H9 (cell line): ENCODE results near the gene LRCH1. TPM values are rescaled to one million over a fixed set of nuclear protein-coding genes. Genes with fewer than 3 reads are reported as not detected.

ENCODE experiments used
- DNase-seq: peaks from one replicate; pipeline ENCODE4 v3.0.0-alpha.2; 2017
- H2AFZ ChIP-seq: one replicate; pipeline ENCODE4 v1.6.1; 2013; ENCODE audit warnings: mild to moderate bottlenecking, low read length, control low read depth, moderate library complexity
- H2AK5ac ChIP-seq: 2 replicates; pipeline ENCODE4 v1.6.1; 2013; ENCODE audit warnings: low read length, control low read depth, mixed read lengths; ENCODE audit not compliant: insufficient read length
- H2BK120ac ChIP-seq: one replicate; pipeline ENCODE4 v1.6.1; 2013; ENCODE audit warnings: low read depth, mild to moderate bottlenecking, low read length, control low read depth, inconsistent platforms; ENCODE audit not compliant: poor library complexity, severe bottlenecking
- H2BK12ac ChIP-seq: 2 replicates; pipeline ENCODE4 v1.6.1; 2013; ENCODE audit warnings: low read length, control low read depth, mixed read lengths, low read depth; ENCODE audit not compliant: insufficient read length
- H2BK15ac ChIP-seq: 2 replicates; pipeline ENCODE4 v1.6.1; 2013; ENCODE audit warnings: low read depth, low read length, control low read depth
- H2BK20ac ChIP-seq: one replicate; pipeline ENCODE4 v1.6.1; 2013; ENCODE audit warnings: low read depth, mild to moderate bottlenecking, low read length, control low read depth, inconsistent platforms; ENCODE audit not compliant: poor library complexity, severe bottlenecking
- H2BK5ac ChIP-seq: 2 replicates; pipeline ENCODE4 v1.6.1; 2013; ENCODE audit warnings: low read length, control low read depth, mixed read lengths; ENCODE audit not compliant: insufficient read length
- H3K14ac ChIP-seq: 2 replicates; pipeline ENCODE4 v1.6.1; 2013; ENCODE audit warnings: low read length, control low read depth; ENCODE audit not compliant: insufficient read depth
- H3K18ac ChIP-seq: 2 replicates; pipeline ENCODE4 v1.6.1; 2013; ENCODE audit warnings: low read depth, mild to moderate bottlenecking, mixed read lengths, low read length, control low read depth; ENCODE audit not compliant: insufficient read length
- H3K23ac ChIP-seq: 2 replicates; pipeline ENCODE4 v1.6.1; 2013; ENCODE audit warnings: low read length, control low read depth, mixed read lengths, low read depth; ENCODE audit not compliant: insufficient read length
- H3K23me2 ChIP-seq: 2 replicates; pipeline ENCODE4 v1.6.1; 2013; ENCODE audit warnings: low read depth, mild to moderate bottlenecking, mixed read lengths, low read length, control low read depth; ENCODE audit not compliant: insufficient read length, poor library complexity, severe bottlenecking
- H3K27ac ChIP-seq: 2 replicates; pipeline ENCODE4 v1.5.1; 2013; ENCODE audit warnings: low read length, control low read depth, mixed read lengths, low read depth; ENCODE audit not compliant: insufficient read length
- H3K27me3 ChIP-seq: 2 replicates; pipeline ENCODE4 v1.6.1; 2013; ENCODE audit warnings: low read length, control low read depth, inconsistent platforms; ENCODE audit not compliant: insufficient read depth
- H3K4ac ChIP-seq: 2 replicates; pipeline ENCODE4 v1.6.1; 2013; ENCODE audit warnings: low read depth, mild to moderate bottlenecking, control low read depth, inconsistent platforms, low read length, moderate library complexity
- H3K4me1 ChIP-seq: 2 replicates; pipeline ENCODE4 v1.6.1; 2013; ENCODE audit warnings: low read length, control low read depth, inconsistent platforms; ENCODE audit not compliant: insufficient read depth
- H3K4me2 ChIP-seq: 2 replicates; pipeline ENCODE4 v1.6.1; 2013; ENCODE audit warnings: low read length, control low read depth, mixed read lengths; ENCODE audit not compliant: insufficient read length, insufficient read depth
- H3K56ac ChIP-seq: 2 replicates; pipeline ENCODE4 v1.6.1; 2013; ENCODE audit warnings: low read depth, mild to moderate bottlenecking, mixed read lengths, low read length, control low read depth; ENCODE audit not compliant: insufficient read length
- H3K79me1 ChIP-seq: 2 replicates; pipeline ENCODE4 v1.6.1; 2013; ENCODE audit warnings: low read depth, mild to moderate bottlenecking, moderate library complexity, low read length, control low read depth, inconsistent platforms; ENCODE audit not compliant: insufficient read depth, poor library complexity, severe bottlenecking
- H3K79me2 ChIP-seq: 2 replicates; pipeline ENCODE4 v1.6.1; 2013; ENCODE audit warnings: low read length, control low read depth, inconsistent platforms; ENCODE audit not compliant: insufficient read depth
- H3K9ac ChIP-seq: 2 replicates; pipeline ENCODE4 v1.6.1; 2013; ENCODE audit warnings: low read length, control low read depth, mixed read lengths; ENCODE audit not compliant: insufficient read length; ENCODE audit errors: extremely low read depth
- H3K9me3 ChIP-seq: one replicate; pipeline ENCODE4 v1.6.1; 2013; ENCODE audit warnings: low read depth, low read length, inconsistent platforms; ENCODE audit not compliant: control insufficient read depth
- H3T11ph ChIP-seq: one replicate; pipeline ENCODE4 v1.6.1; 2013; ENCODE audit warnings: mild to moderate bottlenecking, low read length, control low read depth, inconsistent platforms
- H4K20me1 ChIP-seq: one replicate; pipeline ENCODE4 v1.6.1; 2013; ENCODE audit not compliant: control insufficient read depth, insufficient read length, insufficient read depth
- H4K5ac ChIP-seq: 2 replicates; pipeline ENCODE4 v1.6.1; 2013; ENCODE audit warnings: low read depth, mild to moderate bottlenecking, mixed read lengths, low read length, control low read depth; ENCODE audit not compliant: insufficient read length
- H4K8ac ChIP-seq: replicated peaks from 2 replicates; pipeline ENCODE4 v1.6.1; 2013; ENCODE audit warnings: low read length, control low read depth, mixed read lengths, low read depth; ENCODE audit not compliant: insufficient read length
- H4K91ac ChIP-seq: 2 replicates; pipeline ENCODE4 v1.6.1; 2013; ENCODE audit warnings: low read depth, mild to moderate bottlenecking, moderate library complexity, mixed read lengths, low read length, control low read depth; ENCODE audit not compliant: insufficient read length
- H3K27ac Mint-ChIP-seq, 3 experiments: 2 replicates in 2 of 3; 3 replicates in 1 of 3; pipeline ENCODE4 v1.8.0; 2020 to 2021; ENCODE audit warnings: mixed read lengths in 3 of 3, mild to moderate bottlenecking in 1 of 3, moderate library complexity in 1 of 3
- H3K27me3 Mint-ChIP-seq: 2 replicates; pipeline ENCODE4 v1.8.0; 2021; ENCODE audit warnings: low read depth, mild to moderate bottlenecking, moderate library complexity, mixed read lengths
- H3K36me3 Mint-ChIP-seq, 3 experiments: 2 replicates in 2 of 3; 3 replicates in 1 of 3; pipeline ENCODE4 v1.8.0; 2020 to 2021; ENCODE audit warnings: low read depth in 3 of 3, mixed read lengths in 3 of 3; ENCODE audit not compliant: insufficient read depth in 1 of 3
- H3K4me1 Mint-ChIP-seq, 2 experiments: 2 replicates each; pipeline ENCODE4 v1.8.0; 2020; ENCODE audit warnings: mixed read lengths in 2 of 2
- H3K4me3 Mint-ChIP-seq, 2 experiments: 2 replicates in 1 of 2; 3 replicates in 1 of 2; pipeline ENCODE4 v1.8.0; 2020 to 2021; ENCODE audit warnings: mild to moderate bottlenecking in 2 of 2, mixed read lengths in 2 of 2, moderate library complexity in 1 of 2
- H3K9me3 Mint-ChIP-seq, 2 experiments: 2 replicates in 1 of 2; 3 replicates in 1 of 2; pipeline ENCODE4 v1.8.0; 2020; ENCODE audit warnings: mild to moderate bottlenecking in 2 of 2, mixed read lengths in 2 of 2, moderate library complexity in 1 of 2
- CTCF ChIP-seq: fragments of 200-600 bp; sonication (generic); conservative IDR thresholded peaks from 3 replicates; pipeline ENCODE4 v1.8.0; 2021; ENCODE audit warnings: antibody characterized with exemption, mild to moderate bottlenecking
- WGBS: extraction: QIAGEN DNeasy Blood & Tissue Kit; methylation state at CpG from one replicate; pipeline ENCODE4 v1.1.7; 2013; ENCODE audit warnings: missing lambda C conversion rate, low lambda C conversion rate, mixed read lengths; ENCODE audit not compliant: insufficient read length; ENCODE audit errors: extremely low coverage; 5-methylcytosine and 5-hydroxymethylcytosine counted together
- total RNA-seq: library from RNA; stranded (reverse); gene quantifications from 2 replicates; pipeline ENCODE4 v1.2.1, GENCODE V29; 2021

The LRCH1 gene
- total RNA-seq, 1 experiment from 2014 or later: 8.0 TPM

DNA sequence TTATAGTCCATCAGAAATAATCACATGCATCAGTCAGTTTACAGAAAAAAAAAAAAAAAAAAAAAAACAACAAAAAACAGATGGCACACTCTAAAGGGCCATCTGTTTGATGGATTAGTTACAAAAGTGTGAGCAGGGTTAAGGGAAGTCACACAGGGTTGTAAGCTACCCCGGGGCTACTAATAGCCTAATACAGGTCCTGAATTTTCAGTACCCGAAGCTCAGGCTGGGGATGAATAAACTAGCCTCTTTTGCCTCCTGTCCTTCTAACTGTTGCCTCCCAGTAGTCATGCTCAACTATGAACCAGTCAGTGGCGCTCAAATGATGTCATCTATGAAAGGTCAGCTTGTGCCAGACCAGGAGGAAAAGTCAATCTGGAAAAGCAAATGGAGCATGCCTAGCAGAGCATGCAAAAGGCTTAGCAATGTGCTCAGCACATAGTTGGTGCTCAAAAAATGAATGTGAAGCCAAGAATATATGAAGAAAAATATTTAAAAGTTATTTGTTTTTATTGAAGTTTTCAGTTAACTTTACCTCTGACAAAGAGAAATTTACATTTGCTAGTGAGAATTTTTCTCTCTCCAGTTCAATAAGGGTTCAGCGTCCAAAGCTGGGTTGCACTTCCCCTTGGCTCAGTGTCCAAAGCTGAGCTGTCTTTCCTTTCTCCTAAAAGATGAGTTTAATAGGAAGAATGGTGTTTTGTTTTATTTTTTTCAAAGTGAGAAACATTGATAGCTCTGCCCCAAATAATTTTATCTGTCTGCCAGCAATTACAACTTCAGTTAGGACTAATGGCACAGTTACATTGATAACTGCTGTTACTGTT lies 30.8 kb upstream of the LRCH1 start:
- Histone ChIP-seq H2BK12ac (no peak overlapping the region), H2BK20ac (no peak overlapping the region), H4K8ac (no peak overlapping the region), H2AK5ac (no peak overlapping the region), H3K4ac (no peak overlapping the region), H3K9me3 (no peaks in the 10 kb centered on the region), H2BK120ac (no peak overlapping the region), H3K23ac (no peak overlapping the region), H4K20me1 (no peaks in the 10 kb centered on the region), H3K27ac (no peak overlapping the region), H3K23me2 (no peaks in the 10 kb centered on the region), H4K91ac (no peak overlapping the region), H2BK5ac (no peak overlapping the region), H3K4me2 (no peak overlapping the region), H4K5ac (no peak overlapping the region), H3K18ac (no peak overlapping the region), H2BK15ac (no peak overlapping the region), H3K79me2 (no peaks in the 10 kb centered on the region), H3K4me1 (peaks cover 2% of the 10 kb centered on the region; the same call in 1 of the 2 replicates), H3K79me1 (no peaks in the 10 kb centered on the region), H3K56ac (no peak overlapping the region), H3K9ac (no peak overlapping the region), H2AFZ (no peak overlapping the region), H3K27me3 (no peaks in the 10 kb centered on the region), H3K14ac (no peak overlapping the region), H3T11ph (no peak overlapping the region)
- Mint-ChIP-seq H3K9me3 (peaks cover 3 to 6% of the 10 kb centered on the region in 2 experiments; a peak in 3 of 5 replicates), H3K4me3 (no peak overlapping the region), H3K36me3 (peaks cover 0 to 3% (median 3%) of the 10 kb centered on the region in 3 experiments; a peak in 2 of 7 replicates), H3K4me1 (peaks cover 6 to 7% of the 10 kb centered on the region in 2 experiments), H3K27me3 (no peaks in the 10 kb centered on the region; the same call in 1 of the 2 replicates), H3K27ac (no peak overlapping the region)
- no peak for DNase-seq
- TF ChIP-seq CTCF: no peak
- WGBS: no CpG with 5 or more reads among the region's 4 CpGs
